ENCODE results near the gene ARMH1. TPM values are rescaled to one million over a fixed set of nuclear protein-coding genes. Genes with fewer than 3 reads are reported as not detected.

ARMH1 gene
- total and polyA plus RNA-seq, 10 donors = 12.2 to 86.0 (median 20.8) TPM

DNA sequence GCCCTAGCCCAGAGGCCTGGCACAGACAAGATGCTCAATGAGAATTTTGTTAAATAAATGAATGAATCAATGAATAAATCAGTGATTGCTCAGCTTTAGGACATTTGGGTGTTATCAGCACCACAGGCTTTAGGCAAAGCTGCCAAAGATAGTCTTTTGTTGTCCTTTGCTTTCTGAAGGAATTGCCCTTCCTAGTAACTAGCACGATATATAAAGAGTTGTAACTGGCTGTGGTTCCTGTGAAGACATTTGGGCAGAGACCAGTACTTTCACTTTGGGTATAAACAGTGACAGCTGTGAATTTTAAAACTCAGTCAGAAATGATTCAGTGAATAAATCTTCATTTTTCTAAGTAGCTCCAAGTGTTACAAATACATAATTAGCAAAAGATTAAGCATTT lies 43.1 kb downstream of the ARMH1 start:
- intact Hi-C loops (cut with DNase I; ENCODE audit: low total_unique reads) = no loop called here
- WGBS, 5 donors = 19 to 52% (median 42%) methylated on average over 1 of the region's 1 CpG
- TF ChIP-seq POLR2A (IDR thresholded peaks at IDR 0.05) (no peak), POLR2AphosphoS5 (IDR thresholded peaks at IDR 0.05) (no peak), CTCF (IDR thresholded peaks at IDR 0.05 in 8 of 11, conservative IDR thresholded peaks at IDR 0.05 in 3 of 11) (no peak)
- H3K27ac ChIP-seq = peak overlapping the region in 3 of 8 donors; percentile 5 to 51 (median 12)
- peaks cover 15 to 92% (median 54%) of the 10 kb centered on the region in 6 donors for H3K4me1 ChIP-seq
- H3K27me3 ChIP-seq (replicated peaks in 1 of 7) = no peaks in the 10 kb centered on the region
- no peaks in the 10 kb centered on the region for H3K9me3 ChIP-seq
- no peak overlapping the region for H3K4me3 ChIP-seq
- DNase-seq = no peak
- no peaks in the 10 kb centered on the region for H3K36me3 ChIP-seq

- no peak overlapping the region for H3K4me3 ChIP-seq
- no peaks in the 10 kb centered on the region for H3K9me3 ChIP-seq
- H3K27me3 ChIP-seq (replicated peaks in 1 of 7) = no peaks in the 10 kb centered on the region
- H3K36me3 ChIP-seq = no peaks in the 10 kb centered on the region
- peak; percentile 35 for DNase-seq
- 76 to 87% (median 80%) methylated on average over 6 of the region's 6 CpGs for WGBS, 5 donors
- TF ChIP-seq POLR2A (IDR thresholded peaks at IDR 0.05) = no peak
- TF ChIP-seq CTCF (IDR thresholded peaks at IDR 0.05 in 8 of 11, conservative IDR thresholded peaks at IDR 0.05 in 3 of 11) = no peak
- no peak for TF ChIP-seq POLR2AphosphoS5 (IDR thresholded peaks at IDR 0.05)
- H3K4me1 ChIP-seq = peaks cover 15 to 92% (median 57%) of the 10 kb centered on the region in 6 donors
- H3K27ac ChIP-seq = peak overlapping the region in 3 of 8 donors; percentile 5 to 51 (median 12)
- intact Hi-C loops (cut with DNase I; ENCODE audit: low total_unique reads) = no loop called here
Measured at GRCh38 chr1:44718091-44718490, 43.6 kb downstream of the ARMH1 start.

DNA sequence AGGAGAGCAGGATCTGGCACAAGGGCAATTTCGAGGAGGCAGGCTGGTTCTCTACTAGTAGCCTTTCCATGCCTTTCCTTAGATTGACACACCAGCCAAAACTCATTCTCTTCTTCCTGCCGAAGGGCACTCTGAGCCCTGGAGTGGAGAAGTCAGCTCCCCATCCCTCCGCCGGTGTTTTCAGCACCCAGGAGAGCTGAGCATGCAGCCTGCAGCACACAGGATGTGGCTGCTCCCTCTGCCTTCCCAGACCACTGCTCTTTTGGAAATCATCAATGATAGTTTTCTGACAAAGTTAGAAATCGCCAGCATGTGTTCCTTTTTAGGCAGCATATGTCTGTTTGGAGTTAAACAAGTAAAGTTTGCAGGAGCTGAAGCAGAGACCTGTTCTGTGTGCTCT lies 44.8 kb downstream of the ARMH1 start:
- Histone ChIP-seq H3K27ac (peak overlapping the region in 1 of 8 donors; percentile 54), H3K4me3 (no peak overlapping the region), H3K36me3 (no peaks in the 10 kb centered on the region), H3K27me3 (replicated peaks in 1 of 7) (peaks cover 0 to 3% (median 0%) of the 10 kb centered on the region in 7 donors), H3K4me1 (peaks cover 15 to 92% (median 61%) of the 10 kb centered on the region in 6 donors), H3K9me3 (no peaks in the 10 kb centered on the region)
- 60 to 79% (median 71%) methylated on average over 5 of the region's 5 CpGs for WGBS, 5 donors
- DNase-seq = peak; percentile 54
- no peak for TF ChIP-seq CTCF (IDR thresholded peaks at IDR 0.05 in 8 of 11, conservative IDR thresholded peaks at IDR 0.05 in 3 of 11)
- intact Hi-C loops (cut with DNase I; ENCODE audit: low total_unique reads) = no loop called here

GRCh38 chr1:44720281-44720680 lies 45.8 kb downstream of the ARMH1 start:
- Histone ChIP-seq H3K36me3 (no peaks in the 10 kb centered on the region), H3K4me1 (peaks cover 6 to 92% (median 54%) of the 10 kb centered on the region in 6 donors), H3K4me3 (no peak overlapping the region), H3K27me3 (replicated peaks in 1 of 7) (peaks cover 0 to 12% (median 0%) of the 10 kb centered on the region in 7 donors), H3K27ac (peak overlapping the region in 6 of 8 donors; percentile 1 to 88 (median 78)), H3K9me3 (no peaks in the 10 kb centered on the region)
- WGBS, 5 donors = 77 to 94% (median 85%) methylated on average over 4 of the region's 4 CpGs
- peak; percentile 39 for DNase-seq
- TF ChIP-seq POLR2A (IDR thresholded peaks at IDR 0.05) (no peak), CTCF (IDR thresholded peaks at IDR 0.05 in 8 of 11, conservative IDR thresholded peaks at IDR 0.05 in 3 of 11) (no peak), POLR2AphosphoS5 (IDR thresholded peaks at IDR 0.05) (no peak)
- intact Hi-C loops (cut with DNase I; ENCODE audit: low total_unique reads) = no loop called here

All from spleen (tissue), 11 donors.